Fibroblast of pulmonary artery (primary cell): ENCODE measurements around the gene CUX1.

Experiments used
- DNase-seq: peaks from one replicate; pipeline ENCODE4 v3.0.0-alpha.2; 2010; ENCODE audit warnings: low read depth
- H3K4me3 ChIP-seq: replicated peaks from 2 replicates; pipeline ENCODE4 v1.5.1; 2011; ENCODE audit warnings: low read depth, mild to moderate bottlenecking, control low read depth, low read length, moderate library complexity
- TF ChIP-seq, protein P1 (sequence below): IDR thresholded peaks from 2 replicates; pipeline ENCODE4 v1.5.1; 2011; ENCODE audit warnings: mild to moderate bottlenecking, control low read depth, low read length, inconsistent platforms; ENCODE audit errors: missing control alignments

Gene CUX1, protein sequence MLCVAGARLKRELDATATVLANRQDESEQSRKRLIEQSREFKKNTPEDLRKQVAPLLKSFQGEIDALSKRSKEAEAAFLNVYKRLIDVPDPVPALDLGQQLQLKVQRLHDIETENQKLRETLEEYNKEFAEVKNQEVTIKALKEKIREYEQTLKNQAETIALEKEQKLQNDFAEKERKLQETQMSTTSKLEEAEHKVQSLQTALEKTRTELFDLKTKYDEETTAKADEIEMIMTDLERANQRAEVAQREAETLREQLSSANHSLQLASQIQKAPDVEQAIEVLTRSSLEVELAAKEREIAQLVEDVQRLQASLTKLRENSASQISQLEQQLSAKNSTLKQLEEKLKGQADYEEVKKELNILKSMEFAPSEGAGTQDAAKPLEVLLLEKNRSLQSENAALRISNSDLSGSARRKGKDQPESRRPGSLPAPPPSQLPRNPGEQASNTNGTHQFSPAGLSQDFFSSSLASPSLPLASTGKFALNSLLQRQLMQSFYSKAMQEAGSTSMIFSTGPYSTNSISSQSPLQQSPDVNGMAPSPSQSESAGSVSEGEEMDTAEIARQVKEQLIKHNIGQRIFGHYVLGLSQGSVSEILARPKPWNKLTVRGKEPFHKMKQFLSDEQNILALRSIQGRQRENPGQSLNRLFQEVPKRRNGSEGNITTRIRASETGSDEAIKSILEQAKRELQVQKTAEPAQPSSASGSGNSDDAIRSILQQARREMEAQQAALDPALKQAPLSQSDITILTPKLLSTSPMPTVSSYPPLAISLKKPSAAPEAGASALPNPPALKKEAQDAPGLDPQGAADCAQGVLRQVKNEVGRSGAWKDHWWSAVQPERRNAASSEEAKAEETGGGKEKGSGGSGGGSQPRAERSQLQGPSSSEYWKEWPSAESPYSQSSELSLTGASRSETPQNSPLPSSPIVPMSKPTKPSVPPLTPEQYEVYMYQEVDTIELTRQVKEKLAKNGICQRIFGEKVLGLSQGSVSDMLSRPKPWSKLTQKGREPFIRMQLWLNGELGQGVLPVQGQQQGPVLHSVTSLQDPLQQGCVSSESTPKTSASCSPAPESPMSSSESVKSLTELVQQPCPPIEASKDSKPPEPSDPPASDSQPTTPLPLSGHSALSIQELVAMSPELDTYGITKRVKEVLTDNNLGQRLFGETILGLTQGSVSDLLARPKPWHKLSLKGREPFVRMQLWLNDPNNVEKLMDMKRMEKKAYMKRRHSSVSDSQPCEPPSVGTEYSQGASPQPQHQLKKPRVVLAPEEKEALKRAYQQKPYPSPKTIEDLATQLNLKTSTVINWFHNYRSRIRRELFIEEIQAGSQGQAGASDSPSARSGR (N-terminal part only)

DNA sequence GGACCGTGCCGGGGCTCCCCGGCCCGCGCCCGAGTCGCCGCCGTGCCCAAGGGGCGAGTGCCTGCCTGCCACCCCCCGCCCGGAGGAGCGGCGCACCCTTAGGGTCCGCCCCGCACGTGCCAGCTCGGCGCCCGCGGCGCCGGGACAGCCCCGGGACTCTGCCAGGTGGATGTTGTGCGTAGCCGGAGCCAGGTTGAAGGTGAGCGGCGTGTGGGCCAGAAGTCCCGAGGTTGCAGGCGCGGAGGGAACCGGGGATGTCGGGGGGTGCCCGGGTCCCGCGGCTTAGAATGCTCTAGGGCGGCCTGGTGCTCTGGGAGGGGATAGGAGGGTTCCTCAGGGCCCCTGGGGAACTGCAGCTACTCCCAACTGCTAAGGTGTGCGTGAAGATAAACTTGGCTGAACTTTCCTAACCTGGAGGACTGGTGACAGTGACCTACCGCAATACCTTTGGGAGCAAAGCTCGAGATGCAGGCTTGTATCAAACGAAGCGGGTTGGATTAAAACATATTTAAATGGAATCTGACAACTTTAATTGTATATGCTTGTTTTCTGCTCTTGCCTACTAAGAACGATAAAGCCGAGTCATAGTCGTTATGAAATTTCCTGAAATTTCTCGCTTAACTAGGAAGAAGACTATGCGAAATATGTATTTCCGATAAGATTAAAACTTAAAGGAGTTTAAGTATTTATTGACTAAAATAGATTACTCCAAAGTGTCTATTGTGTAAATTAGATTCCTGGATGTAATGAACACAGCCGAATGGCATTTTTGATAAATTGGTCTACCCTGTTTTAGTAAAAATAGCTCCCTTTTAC lies at the start of gene CUX1:
CUX1 (plus strand) TSS at position 156 of the 816 bp plus-strand sequence; CDS start at position 170, 14 bp downstream.
- peak; percentile 81 for DNase-seq

DNA sequence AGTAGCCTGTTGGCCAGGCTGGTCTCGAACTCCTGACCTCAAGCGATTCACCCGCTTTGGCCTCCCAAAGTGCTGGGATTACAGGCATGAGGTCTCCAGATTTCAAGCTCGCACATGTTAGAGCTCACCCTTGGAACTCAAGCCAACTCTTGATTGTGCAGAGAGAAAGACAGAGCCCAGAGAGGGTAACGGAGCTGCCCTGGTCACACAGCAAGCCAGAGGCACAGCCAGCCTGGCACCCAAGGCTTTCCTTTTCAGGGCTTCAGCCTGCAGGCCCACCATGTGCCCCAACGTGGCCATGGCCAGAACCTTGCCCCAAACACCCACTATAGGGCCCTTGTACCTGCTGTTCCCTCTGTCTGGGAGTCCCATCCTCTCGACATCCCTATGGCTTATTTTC lies 49.1 kb upstream of the CUX1 start:
- TF ChIP-seq, protein P1, sequence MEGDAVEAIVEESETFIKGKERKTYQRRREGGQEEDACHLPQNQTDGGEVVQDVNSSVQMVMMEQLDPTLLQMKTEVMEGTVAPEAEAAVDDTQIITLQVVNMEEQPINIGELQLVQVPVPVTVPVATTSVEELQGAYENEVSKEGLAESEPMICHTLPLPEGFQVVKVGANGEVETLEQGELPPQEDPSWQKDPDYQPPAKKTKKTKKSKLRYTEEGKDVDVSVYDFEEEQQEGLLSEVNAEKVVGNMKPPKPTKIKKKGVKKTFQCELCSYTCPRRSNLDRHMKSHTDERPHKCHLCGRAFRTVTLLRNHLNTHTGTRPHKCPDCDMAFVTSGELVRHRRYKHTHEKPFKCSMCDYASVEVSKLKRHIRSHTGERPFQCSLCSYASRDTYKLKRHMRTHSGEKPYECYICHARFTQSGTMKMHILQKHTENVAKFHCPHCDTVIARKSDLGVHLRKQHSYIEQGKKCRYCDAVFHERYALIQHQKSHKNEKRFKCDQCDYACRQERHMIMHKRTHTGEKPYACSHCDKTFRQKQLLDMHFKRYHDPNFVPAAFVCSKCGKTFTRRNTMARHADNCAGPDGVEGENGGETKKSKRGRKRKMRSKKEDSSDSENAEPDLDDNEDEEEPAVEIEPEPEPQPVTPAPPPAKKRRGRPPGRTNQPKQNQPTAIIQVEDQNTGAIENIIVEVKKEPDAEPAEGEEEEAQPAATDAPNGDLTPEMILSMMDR: no peak
- DNase-seq: no peak
- H3K4me3 ChIP-seq: no peak overlapping the region

More for the DNA sequence above, at the start of gene CUX1:
- peak within 1 kb of the TSS; percentile 70 for H3K4me3 ChIP-seq
- TF ChIP-seq, protein P1: no peak

DNA sequence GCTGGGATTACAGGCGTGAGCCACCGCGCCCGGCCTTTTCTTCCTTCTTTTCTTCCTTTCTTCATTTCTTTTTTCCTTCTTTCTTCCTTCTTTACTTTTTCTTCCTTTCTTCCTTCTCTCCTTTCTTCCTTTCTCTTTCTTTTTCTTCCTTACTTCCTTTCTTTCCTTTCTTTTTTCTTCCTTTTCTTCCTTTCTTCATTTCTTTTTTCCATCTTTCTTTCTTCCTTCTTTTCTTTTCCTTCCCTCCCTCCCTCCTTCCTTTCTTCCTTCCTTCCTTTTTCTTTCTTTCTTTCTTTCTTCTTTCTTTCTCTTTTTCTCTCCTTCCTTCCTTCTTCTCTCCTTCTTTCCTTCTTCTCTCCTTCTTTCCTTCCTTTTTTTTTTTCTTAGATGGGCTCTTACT lies 47.0 kb upstream of the CUX1 start:
- DNase-seq: no peak
- TF ChIP-seq, protein P1: no peak
- no peak overlapping the region for H3K4me3 ChIP-seq

DNA sequence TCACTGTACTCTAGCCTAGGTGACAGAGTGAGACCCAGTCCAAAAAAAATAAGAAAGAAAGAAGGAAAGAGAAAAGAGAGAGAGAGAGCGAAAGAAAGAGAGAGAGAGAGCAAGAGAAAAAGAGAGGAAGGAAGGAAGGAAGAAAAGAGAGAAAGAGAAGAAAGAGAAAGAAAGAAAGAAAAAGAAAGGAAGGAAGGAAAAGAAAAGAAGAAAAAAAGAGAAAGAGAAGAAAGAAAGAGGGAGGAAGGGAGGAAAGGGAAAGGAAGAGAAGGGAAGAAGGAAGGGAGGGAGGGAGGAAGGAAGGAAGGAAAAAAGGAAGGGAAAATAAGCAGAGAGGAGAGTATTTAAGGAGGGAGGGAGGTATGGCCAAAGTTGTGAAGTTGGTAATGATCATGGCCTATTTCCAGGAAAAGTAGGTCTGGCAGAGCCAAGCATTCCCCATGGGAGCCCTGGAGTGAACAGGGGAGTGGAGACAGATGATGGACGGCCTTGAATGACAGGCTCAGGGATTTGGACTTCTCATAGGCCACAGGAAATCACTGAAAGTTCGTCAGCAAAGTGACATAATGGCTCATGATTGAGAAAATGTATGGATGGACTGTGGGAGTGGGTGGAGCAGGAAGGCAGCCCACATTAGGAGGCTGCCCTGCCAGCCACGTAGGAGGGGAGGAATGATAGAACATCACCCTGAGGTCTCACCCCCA lies 44.8 kb upstream of the CUX1 start:
- TF ChIP-seq, protein P1: no peak
- no peak overlapping the region for H3K4me3 ChIP-seq
- no peak for DNase-seq

DNA sequence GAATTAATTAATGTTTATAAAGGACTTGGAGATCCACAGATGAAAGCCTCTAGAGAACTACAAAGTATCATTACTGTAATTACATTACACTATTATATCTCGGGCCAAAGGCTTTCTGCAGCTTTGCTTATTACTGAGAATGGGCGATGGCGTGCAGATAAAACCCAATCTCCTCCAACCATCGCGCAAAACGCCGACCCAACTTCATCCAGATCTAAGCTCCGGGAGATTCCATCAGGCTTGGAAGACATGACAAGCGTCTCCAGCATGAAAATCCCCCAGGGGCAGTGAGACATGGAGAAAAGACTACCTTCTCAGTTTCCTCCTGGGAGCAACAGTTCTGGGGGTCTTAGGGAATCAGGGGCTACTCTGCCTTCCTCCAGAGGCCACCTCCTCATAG lies 42.2 kb upstream of the CUX1 start:
- no peak overlapping the region for H3K4me3 ChIP-seq
- TF ChIP-seq, protein P1: no peak
- DNase-seq: no peak
